GM12875 (cell line): ENCODE measurements around the gene LRRC73.

ENCODE experiments used
- H3K4me3 ChIP-seq: one replicate; pipeline ENCODE4 v1.5.1; 2011; ENCODE audit warnings: low read depth, low read length, control low read depth
- CTCF ChIP-seq: IDR thresholded peaks from 2 replicates; pipeline ENCODE4 v1.5.1; 2011; ENCODE audit warnings: low read depth, mild to moderate bottlenecking, control low read depth, inconsistent platforms, low read length, moderate library complexity, borderline replicate concordance; ENCODE audit not compliant: insufficient read depth

LRRC73 gene

GRCh38 chr6:43496370-43497128 is 13.6 kb downstream of the LRRC73 start:
- H3K4me3 ChIP-seq = no peak overlapping the region
- peak; percentile 48 for TF ChIP-seq CTCF

GRCh38 chr6:43495409-43495941 is 14.7 kb downstream of the LRRC73 start:
- no peak overlapping the region for H3K4me3 ChIP-seq
- TF ChIP-seq CTCF = 0 out of 2 replicates have a peak, but pooled peaks have one; percentile 7

- TF ChIP-seq CTCF = no peak
- H3K4me3 ChIP-seq = no peak overlapping the region
Observed at GRCh38 chr6:43494766-43495165, 15.4 kb downstream of the LRRC73 start.

- H3K4me3 ChIP-seq = no peak overlapping the region
- TF ChIP-seq CTCF = no peak
Observed at GRCh38 chr6:43494321-43494720, 15.8 kb downstream of the LRRC73 start.

GRCh38 chr6:43493833-43494232 is 16.3 kb downstream of the LRRC73 start:
- no peak for TF ChIP-seq CTCF

GRCh38 chr6:43493230-43493629 is 16.9 kb downstream of the LRRC73 start:
- no peak for TF ChIP-seq CTCF
- H3K4me3 ChIP-seq = no peak overlapping the region

More at GRCh38 chr6:43493833-43494232, 16.3 kb downstream of the LRRC73 start:
- H3K4me3 ChIP-seq = no peak overlapping the region

GRCh38 chr6:43492673-43493072 is 17.5 kb downstream of the LRRC73 start:
- no peak overlapping the region for H3K4me3 ChIP-seq
- TF ChIP-seq CTCF = no peak
